ENCODE results near the gene B3GALT5. TPM values are rescaled to one million over a fixed set of nuclear protein-coding genes. Genes with fewer than 3 reads are reported as not detected.

Gene B3GALT5
- total RNA-seq, 4 donors from 2014 or later, result under 0.01 to 1.2 (median 0.74) TPM

DNA sequence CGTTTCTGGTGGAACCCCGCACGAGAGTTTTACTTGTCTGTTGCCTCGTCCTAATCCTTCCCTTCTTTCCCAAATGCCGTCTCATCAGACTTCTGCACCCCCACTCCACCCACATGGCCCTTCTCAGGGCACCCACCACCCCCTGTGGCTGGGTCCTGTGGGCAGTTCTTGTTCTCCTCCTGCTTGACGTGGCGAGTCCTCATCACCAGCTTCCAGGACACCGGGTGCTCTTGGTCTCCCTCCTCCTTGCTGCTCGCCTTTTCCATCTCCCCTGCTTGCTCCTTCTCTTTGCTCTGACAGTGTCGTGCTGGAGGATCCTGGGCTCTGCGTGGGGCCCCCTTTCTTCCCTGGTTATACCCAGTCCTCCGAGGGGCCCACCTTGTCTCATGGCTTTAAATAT is 51.8 kb downstream of the B3GALT5 start:
- 95% methylated on average over 12 of the region's 12 CpGs for WGBS
- Histone ChIP-seq H3K4me1 (peaks cover 13 to 18% (median 14%) of the 10 kb centered on the region in 4 donors), H3K27ac (replicated peaks in 1 of 4) (no peak overlapping the region), H3K9me3 (no peaks in the 10 kb centered on the region), H3K27me3 (no peaks in the 10 kb centered on the region), H3K36me3 (no peaks in the 10 kb centered on the region), H3K4me3 (no peak overlapping the region)
- DNase-seq (ENCODE audit: extremely low spot score), result no peak
- no peak for TF ChIP-seq POLR2A (IDR thresholded peaks at IDR 0.05; ENCODE audit: low read depth)
- TF ChIP-seq, protein P1, sequence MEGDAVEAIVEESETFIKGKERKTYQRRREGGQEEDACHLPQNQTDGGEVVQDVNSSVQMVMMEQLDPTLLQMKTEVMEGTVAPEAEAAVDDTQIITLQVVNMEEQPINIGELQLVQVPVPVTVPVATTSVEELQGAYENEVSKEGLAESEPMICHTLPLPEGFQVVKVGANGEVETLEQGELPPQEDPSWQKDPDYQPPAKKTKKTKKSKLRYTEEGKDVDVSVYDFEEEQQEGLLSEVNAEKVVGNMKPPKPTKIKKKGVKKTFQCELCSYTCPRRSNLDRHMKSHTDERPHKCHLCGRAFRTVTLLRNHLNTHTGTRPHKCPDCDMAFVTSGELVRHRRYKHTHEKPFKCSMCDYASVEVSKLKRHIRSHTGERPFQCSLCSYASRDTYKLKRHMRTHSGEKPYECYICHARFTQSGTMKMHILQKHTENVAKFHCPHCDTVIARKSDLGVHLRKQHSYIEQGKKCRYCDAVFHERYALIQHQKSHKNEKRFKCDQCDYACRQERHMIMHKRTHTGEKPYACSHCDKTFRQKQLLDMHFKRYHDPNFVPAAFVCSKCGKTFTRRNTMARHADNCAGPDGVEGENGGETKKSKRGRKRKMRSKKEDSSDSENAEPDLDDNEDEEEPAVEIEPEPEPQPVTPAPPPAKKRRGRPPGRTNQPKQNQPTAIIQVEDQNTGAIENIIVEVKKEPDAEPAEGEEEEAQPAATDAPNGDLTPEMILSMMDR (IDR thresholded peaks at IDR 0.05), result no peak
- no peak for TF ChIP-seq EP300 (IDR thresholded peaks at IDR 0.05)
- no peak for TF ChIP-seq POLR2AphosphoS5 (IDR thresholded peaks at IDR 0.05)
- intact Hi-C loops (cut with DNase I), result no loop called here

GRCh38 chr21:39666026-39666425 is 53.3 kb downstream of the B3GALT5 start:
- intact Hi-C loops (cut with DNase I), result no loop called here
- Histone ChIP-seq H3K36me3 (no peaks in the 10 kb centered on the region), H3K4me1 (peaks cover 0 to 16% (median under 1%) of the 10 kb centered on the region in 4 donors), H3K4me3 (no peak overlapping the region), H3K9me3 (no peaks in the 10 kb centered on the region), H3K27me3 (no peaks in the 10 kb centered on the region), H3K27ac (replicated peaks in 1 of 4) (no peak overlapping the region)
- no peak for DNase-seq (ENCODE audit: extremely low spot score)
- no peak for TF ChIP-seq POLR2AphosphoS5 (IDR thresholded peaks at IDR 0.05)
- TF ChIP-seq, protein P1 (IDR thresholded peaks at IDR 0.05), result no peak
- TF ChIP-seq EP300 (IDR thresholded peaks at IDR 0.05), result no peak
- no peak for TF ChIP-seq POLR2A (IDR thresholded peaks at IDR 0.05; ENCODE audit: low read depth)
- WGBS, result 93% methylated on average over 6 of the region's 6 CpGs

- no peak for DNase-seq (ENCODE audit: extremely low spot score)
- 81% methylated on average over 17 of the region's 17 CpGs for WGBS
- no peak overlapping the region for H3K4me3 ChIP-seq
- no peak overlapping the region for H3K27ac ChIP-seq (replicated peaks in 1 of 4)
- no peaks in the 10 kb centered on the region for H3K36me3 ChIP-seq
- peaks cover 0 to 15% (median 0%) of the 10 kb centered on the region in 4 donors for H3K4me1 ChIP-seq
- intact Hi-C loops (cut with DNase I), result no loop called here
- TF ChIP-seq, protein P1 (IDR thresholded peaks at IDR 0.05), result no peak
- TF ChIP-seq EP300 (IDR thresholded peaks at IDR 0.05), result no peak
- no peak for TF ChIP-seq POLR2A (IDR thresholded peaks at IDR 0.05; ENCODE audit: low read depth)
- H3K9me3 ChIP-seq, result no peaks in the 10 kb centered on the region
- H3K27me3 ChIP-seq, result no peaks in the 10 kb centered on the region
Observed at GRCh38 chr21:39666681-39667315, 54.1 kb downstream of the B3GALT5 start.

DNA sequence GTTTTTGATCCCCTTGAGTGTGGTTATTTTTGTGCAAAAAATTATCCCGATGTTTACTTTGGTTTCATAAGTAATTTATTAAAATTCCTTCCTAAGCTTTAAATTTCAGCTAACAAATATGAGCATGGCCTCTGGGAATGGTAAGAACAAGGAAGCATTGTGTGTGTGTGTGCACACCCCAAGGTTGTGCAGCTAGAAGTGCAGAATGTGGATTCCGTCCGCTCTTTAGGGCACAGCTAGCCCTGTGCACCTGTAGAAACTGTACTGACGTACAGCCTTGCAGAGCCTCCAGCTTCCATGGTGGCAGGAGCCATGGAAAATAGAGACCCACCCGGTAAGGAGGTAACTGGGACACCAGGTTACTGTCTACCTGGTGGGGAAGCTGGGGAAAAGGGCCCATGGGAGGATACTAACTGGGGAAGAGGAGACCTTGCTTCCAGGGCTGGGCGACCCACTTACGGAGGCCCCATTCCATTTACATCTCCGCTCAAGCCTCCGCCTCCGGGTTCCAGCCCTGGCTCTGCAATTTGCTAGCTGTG is 54.7 kb downstream of the B3GALT5 start:
- TF ChIP-seq POLR2A (IDR thresholded peaks at IDR 0.05; ENCODE audit: low read depth), result no peak
- TF ChIP-seq, protein P1 (IDR thresholded peaks at IDR 0.05), result no peak
- H3K27me3 ChIP-seq, result no peaks in the 10 kb centered on the region
- peaks cover 0 to 15% (median 0%) of the 10 kb centered on the region in 4 donors for H3K4me1 ChIP-seq
- intact Hi-C loops (cut with DNase I), result no loop called here
- H3K36me3 ChIP-seq, result no peaks in the 10 kb centered on the region
- H3K9me3 ChIP-seq, result no peaks in the 10 kb centered on the region
- no peak overlapping the region for H3K27ac ChIP-seq (replicated peaks in 1 of 4)
- no peak for DNase-seq (ENCODE audit: extremely low spot score)
- H3K4me3 ChIP-seq, result no peak overlapping the region
- WGBS, result 97% methylated on average over 10 of the region's 10 CpGs

GRCh38 chr21:39668369-39668768 is 55.6 kb downstream of the B3GALT5 start:
- peaks cover 0 to 15% (median 0%) of the 10 kb centered on the region in 4 donors for H3K4me1 ChIP-seq
- H3K4me3 ChIP-seq, result no peak overlapping the region
- intact Hi-C loops (cut with DNase I), result no loop called here
- no peaks in the 10 kb centered on the region for H3K36me3 ChIP-seq
- no peak for TF ChIP-seq POLR2AphosphoS5 (IDR thresholded peaks at IDR 0.05)
- TF ChIP-seq POLR2A (IDR thresholded peaks at IDR 0.05; ENCODE audit: low read depth), result no peak
- TF ChIP-seq EP300 (IDR thresholded peaks at IDR 0.05), result no peak
- TF ChIP-seq, protein P1 (IDR thresholded peaks at IDR 0.05), result no peak
- H3K27me3 ChIP-seq, result no peaks in the 10 kb centered on the region
- WGBS, result 93% methylated on average over 9 of the region's 9 CpGs
- no peaks in the 10 kb centered on the region for H3K9me3 ChIP-seq
- no peak overlapping the region for H3K27ac ChIP-seq (replicated peaks in 1 of 4)
- no peak for DNase-seq (ENCODE audit: extremely low spot score)

Measured in esophagus muscularis mucosa (tissue), 4 donors.